ENCODE data around the gene TRIM5. TPM values are rescaled to one million over a fixed set of nuclear protein-coding genes. Genes with fewer than 3 reads are reported as not detected.

The TRIM5 gene
- total and polyA plus RNA-seq, 9 of the 15 experiments (the other 6 are each of a cell fraction or from before 2014, with no cell fraction given) = 7.7 to 20.8 (median 15.0) TPM

DNA sequence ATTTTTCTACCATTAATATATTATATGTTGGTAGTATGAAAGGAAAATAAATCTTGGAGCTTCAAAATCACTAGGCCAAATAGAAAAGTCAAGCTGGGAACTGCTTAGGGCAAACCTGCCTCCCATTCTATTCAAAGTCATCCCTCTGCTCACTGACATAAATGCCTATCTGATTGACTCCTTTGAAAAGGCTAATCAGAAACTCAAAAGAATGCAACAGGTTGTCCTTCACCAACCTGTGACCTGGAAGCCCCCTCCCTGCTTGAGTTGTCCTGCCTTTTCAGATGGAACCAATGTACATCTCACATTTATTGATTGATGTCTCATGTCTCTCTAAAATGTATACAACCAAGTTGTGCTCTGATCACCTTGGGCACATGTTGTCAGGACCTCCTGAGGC, 63.3 kb downstream of the TRIM5 start:
- H3K4me3 ChIP-seq = no peak overlapping the region
- no peaks in the 10 kb centered on the region for H3K79me2 ChIP-seq (ENCODE audit: control insufficient read depth, insufficient read depth, low read length)
- no peak overlapping the region; the same call in 1 of the 2 replicates for H3K4me2 ChIP-seq (ENCODE audit: insufficient read depth, low read length)
- no peaks in the 10 kb centered on the region for H3K9me1 ChIP-seq (ENCODE audit: control insufficient read depth, insufficient read depth, low read length)
- FAIRE-seq (no peak), ATAC-seq (no peak), DNase-seq (ENCODE audit: extremely low read depth in 1 of 4, low spot score in 3 of 4) (no peak)
- H2AFZ ChIP-seq (ENCODE audit: low read depth, low read length) = no peak overlapping the region
- no peak overlapping the region for H3K27ac ChIP-seq (ENCODE audit: extremely low read depth, low read depth, low read length)
- peaks cover 0 to 10% of the 10 kb centered on the region in 2 experiments; a peak in 3 of 5 replicates for H3K4me1 ChIP-seq (replicated peaks in 1 of 2; ENCODE audit: control insufficient read depth in 2 of 2, insufficient read depth in 2 of 2, low read length in 2 of 2)
- in situ Hi-C loops (cut with MboI) = no loop called here
- no peaks in the 10 kb centered on the region for H3K27me3 ChIP-seq (ENCODE audit: control insufficient read depth in 2 of 2, insufficient read depth in 2 of 2, low read length in 2 of 2)
- BruUV-seq (replicated peaks) = no TSS peak
- POLR2A ChIA-PET = interaction anchor here (0.7 kb wide), 1 partner anchor 110 kb away, joined by 3 read pairs; no protein-coding TSS in a partner anchor
- H3K9ac ChIP-seq (ENCODE audit: insufficient read depth in 1 of 2, low read depth in 2 of 2, low read length in 2 of 2) = no peak overlapping the region
- H3K36me3 ChIP-seq (ENCODE audit: control insufficient read depth, insufficient read depth, low read length) = no peaks in the 10 kb centered on the region
- no peaks in the 10 kb centered on the region for H4K20me1 ChIP-seq (replicated peaks; ENCODE audit: control insufficient read depth, insufficient read depth, low read length)
- intact Hi-C loops (cut with micrococcal nuclease) = no loop called here
- no peaks in the 10 kb centered on the region; the same call in 1 of the 2 replicates for H3K9me3 ChIP-seq (replicated peaks; ENCODE audit: control insufficient read depth, insufficient read depth, low read depth, low read length)
- CTCF ChIA-PET (ENCODE audit: low intra/inter-chr PET ratio) = no interaction called here
- TF ChIP-seq DACH1 (IDR thresholded peaks at IDR 0.05; ENCODE audit: partially characterized antibody) (no peak), ZFX (CRISPR knock-in tag; IDR thresholded peaks at IDR 0.05) (no peak), CBX2 (IDR thresholded peaks at IDR 0.05; ENCODE audit: insufficient read depth, low read length, poor library complexity, severe bottlenecking) (no peak), SRSF7 (optimal IDR thresholded peaks at IDR 0.05; ENCODE audit: low read depth, low read length) (no peak), NFYB (IDR thresholded peaks at IDR 0.05; ENCODE audit: extremely low read depth, insufficient read length) (no peak), ZNF830 (CRISPR knock-in tag; IDR thresholded peaks at IDR 0.05) (no peak), RBM25 (IDR thresholded peaks at IDR 0.05; ENCODE audit: low read depth, low read length, severe bottlenecking) (no peak)
- TF ChIP-seq, protein P1, sequence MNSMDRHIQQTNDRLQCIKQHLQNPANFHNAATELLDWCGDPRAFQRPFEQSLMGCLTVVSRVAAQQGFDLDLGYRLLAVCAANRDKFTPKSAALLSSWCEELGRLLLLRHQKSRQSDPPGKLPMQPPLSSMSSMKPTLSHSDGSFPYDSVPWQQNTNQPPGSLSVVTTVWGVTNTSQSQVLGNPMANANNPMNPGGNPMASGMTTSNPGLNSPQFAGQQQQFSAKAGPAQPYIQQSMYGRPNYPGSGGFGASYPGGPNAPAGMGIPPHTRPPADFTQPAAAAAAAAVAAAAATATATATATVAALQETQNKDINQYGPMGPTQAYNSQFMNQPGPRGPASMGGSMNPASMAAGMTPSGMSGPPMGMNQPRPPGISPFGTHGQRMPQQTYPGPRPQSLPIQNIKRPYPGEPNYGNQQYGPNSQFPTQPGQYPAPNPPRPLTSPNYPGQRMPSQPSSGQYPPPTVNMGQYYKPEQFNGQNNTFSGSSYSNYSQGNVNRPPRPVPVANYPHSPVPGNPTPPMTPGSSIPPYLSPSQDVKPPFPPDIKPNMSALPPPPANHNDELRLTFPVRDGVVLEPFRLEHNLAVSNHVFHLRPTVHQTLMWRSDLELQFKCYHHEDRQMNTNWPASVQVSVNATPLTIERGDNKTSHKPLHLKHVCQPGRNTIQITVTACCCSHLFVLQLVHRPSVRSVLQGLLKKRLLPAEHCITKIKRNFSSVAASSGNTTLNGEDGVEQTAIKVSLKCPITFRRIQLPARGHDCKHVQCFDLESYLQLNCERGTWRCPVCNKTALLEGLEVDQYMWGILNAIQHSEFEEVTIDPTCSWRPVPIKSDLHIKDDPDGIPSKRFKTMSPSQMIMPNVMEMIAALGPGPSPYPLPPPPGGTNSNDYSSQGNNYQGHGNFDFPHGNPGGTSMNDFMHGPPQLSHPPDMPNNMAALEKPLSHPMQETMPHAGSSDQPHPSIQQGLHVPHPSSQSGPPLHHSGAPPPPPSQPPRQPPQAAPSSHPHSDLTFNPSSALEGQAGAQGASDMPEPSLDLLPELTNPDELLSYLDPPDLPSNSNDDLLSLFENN (IDR thresholded peaks at IDR 0.05; ENCODE audit: low read depth in 2 of 2, low read length in 2 of 2) = no peak
- TF ChIP-seq, protein P2, sequence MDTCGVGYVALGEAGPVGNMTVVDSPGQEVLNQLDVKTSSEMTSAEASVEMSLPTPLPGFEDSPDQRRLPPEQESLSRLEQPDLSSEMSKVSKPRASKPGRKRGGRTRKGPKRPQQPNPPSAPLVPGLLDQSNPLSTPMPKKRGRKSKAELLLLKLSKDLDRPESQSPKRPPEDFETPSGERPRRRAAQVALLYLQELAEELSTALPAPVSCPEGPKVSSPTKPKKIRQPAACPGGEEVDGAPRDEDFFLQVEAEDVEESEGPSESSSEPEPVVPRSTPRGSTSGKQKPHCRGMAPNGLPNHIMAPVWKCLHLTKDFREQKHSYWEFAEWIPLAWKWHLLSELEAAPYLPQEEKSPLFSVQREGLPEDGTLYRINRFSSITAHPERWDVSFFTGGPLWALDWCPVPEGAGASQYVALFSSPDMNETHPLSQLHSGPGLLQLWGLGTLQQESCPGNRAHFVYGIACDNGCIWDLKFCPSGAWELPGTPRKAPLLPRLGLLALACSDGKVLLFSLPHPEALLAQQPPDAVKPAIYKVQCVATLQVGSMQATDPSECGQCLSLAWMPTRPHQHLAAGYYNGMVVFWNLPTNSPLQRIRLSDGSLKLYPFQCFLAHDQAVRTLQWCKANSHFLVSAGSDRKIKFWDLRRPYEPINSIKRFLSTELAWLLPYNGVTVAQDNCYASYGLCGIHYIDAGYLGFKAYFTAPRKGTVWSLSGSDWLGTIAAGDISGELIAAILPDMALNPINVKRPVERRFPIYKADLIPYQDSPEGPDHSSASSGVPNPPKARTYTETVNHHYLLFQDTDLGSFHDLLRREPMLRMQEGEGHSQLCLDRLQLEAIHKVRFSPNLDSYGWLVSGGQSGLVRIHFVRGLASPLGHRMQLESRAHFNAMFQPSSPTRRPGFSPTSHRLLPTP (IDR thresholded peaks at IDR 0.05; ENCODE audit: borderline replicate concordance, extremely low read depth, insufficient read length) = no peak
- TF ChIP-seq, protein P3, sequence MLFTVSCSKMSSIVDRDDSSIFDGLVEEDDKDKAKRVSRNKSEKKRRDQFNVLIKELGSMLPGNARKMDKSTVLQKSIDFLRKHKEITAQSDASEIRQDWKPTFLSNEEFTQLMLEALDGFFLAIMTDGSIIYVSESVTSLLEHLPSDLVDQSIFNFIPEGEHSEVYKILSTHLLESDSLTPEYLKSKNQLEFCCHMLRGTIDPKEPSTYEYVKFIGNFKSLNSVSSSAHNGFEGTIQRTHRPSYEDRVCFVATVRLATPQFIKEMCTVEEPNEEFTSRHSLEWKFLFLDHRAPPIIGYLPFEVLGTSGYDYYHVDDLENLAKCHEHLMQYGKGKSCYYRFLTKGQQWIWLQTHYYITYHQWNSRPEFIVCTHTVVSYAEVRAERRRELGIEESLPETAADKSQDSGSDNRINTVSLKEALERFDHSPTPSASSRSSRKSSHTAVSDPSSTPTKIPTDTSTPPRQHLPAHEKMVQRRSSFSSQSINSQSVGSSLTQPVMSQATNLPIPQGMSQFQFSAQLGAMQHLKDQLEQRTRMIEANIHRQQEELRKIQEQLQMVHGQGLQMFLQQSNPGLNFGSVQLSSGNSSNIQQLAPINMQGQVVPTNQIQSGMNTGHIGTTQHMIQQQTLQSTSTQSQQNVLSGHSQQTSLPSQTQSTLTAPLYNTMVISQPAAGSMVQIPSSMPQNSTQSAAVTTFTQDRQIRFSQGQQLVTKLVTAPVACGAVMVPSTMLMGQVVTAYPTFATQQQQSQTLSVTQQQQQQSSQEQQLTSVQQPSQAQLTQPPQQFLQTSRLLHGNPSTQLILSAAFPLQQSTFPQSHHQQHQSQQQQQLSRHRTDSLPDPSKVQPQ (CRISPR knock-in tag; IDR thresholded peaks at IDR 0.05; ENCODE audit: borderline replicate concordance) = no peak

Measured in K562 (cell line).